Activated CD4-positive, alpha-beta memory T cell treated with anti-CD3 and anti-CD28 coated beads, Interleukin-2, amount 10 ng/mL, durations not matched to agents 7 days and 5 days (primary cell): Measurements from ENCODE around the gene ICAM3. TPM values are rescaled to one million over a fixed set of nuclear protein-coding genes. Genes with fewer than 3 reads are reported as not detected.
"Not testable (repeated sequence)": the region's sequence is repeated elsewhere in the genome, so short reads cannot be mapped to it uniquely, and the experiment has no call there.

Experiments
- CTCF ChIA-PET: fragments of 350-600 bp; sonication (Branson Sonifier 250); formaldehyde crosslinking; loops from one replicate; lab custom pipeline; 2021; ENCODE audit warnings: antibody characterized with exemption, inconsistent platforms; lab: Charles Lee
- POLR2A ChIA-PET: fragments of 350-600 bp; sonication (Branson Sonifier 250); formaldehyde crosslinking; loops from one replicate; lab custom pipeline; 2021; ENCODE audit warnings: antibody characterized with exemption; lab: Charles Lee
- DNase-seq: peaks from one replicate; pipeline ENCODE4 v3.0.0-alpha.2; 2020
- H3K27ac Mint-ChIP-seq: one replicate; pipeline ENCODE4 v1.8.0; 2021; ENCODE audit warnings: mild to moderate bottlenecking, mixed read lengths
- H3K27me3 Mint-ChIP-seq: one replicate; pipeline ENCODE4 v1.8.0; 2021; ENCODE audit warnings: mixed read lengths
- H3K36me3 Mint-ChIP-seq: one replicate; pipeline ENCODE4 v1.8.0; 2021; ENCODE audit warnings: low read depth, mixed read lengths
- H3K4me1 Mint-ChIP-seq: one replicate; pipeline ENCODE4 v1.8.0; 2021; ENCODE audit warnings: mixed read lengths
- H3K4me3 Mint-ChIP-seq: one replicate; pipeline ENCODE4 v1.8.0; 2021; ENCODE audit warnings: mild to moderate bottlenecking, mixed read lengths
- H3K9me3 Mint-ChIP-seq: one replicate; pipeline ENCODE4 v1.8.0; 2021; ENCODE audit warnings: mixed read lengths
- total RNA-seq, 2 experiments: library from RNA; stranded (reverse); gene quantifications; one replicate each; pipeline ENCODE4 v1.2.3, GENCODE V29; 2021

ICAM3 gene
- 100 to 1,000 TPM; 223 to 237 TPM for total RNA-seq

GRCh38 chr19:10339380-10339960, at the start of gene ICAM3:
TSS of gene ICAM3 (minus strand) at chr19:10339624. CDS start at chr19:10339614, 10 bp downstream.
- Mint-ChIP-seq H3K27me3 (no peaks in the 10 kb centered on the region), H3K4me1 (peaks cover 38% of the 10 kb centered on the region), H3K4me3 (peak within 1 kb of the TSS; percentile 99)

GRCh38 chr19:10388957-10389356, 49.5 kb upstream of the ICAM3 start:
- Mint-ChIP-seq H3K27ac (peak overlapping the region; percentile 11), H3K4me3 (no peak overlapping the region), H3K36me3 (peaks cover 35% of the 10 kb centered on the region), H3K4me1 (peaks cover 7% of the 10 kb centered on the region), H3K9me3 (no peaks in the 10 kb centered on the region), H3K27me3 (no peaks in the 10 kb centered on the region)
- ChIA-PET CTCF (interaction anchor here (0.6 to 7.9 kb wide), 43 partner anchors 9 to 284 kb away, joined by 3 to 238 read pairs (median 4); partner anchors contain the start of genes CDC37, ICAM1, ICAM4 and ICAM5), POLR2A (interaction anchor here (1.4 to 2.5 kb wide), 6 partner anchors 9 to 195 kb away, joined by 3 to 32 read pairs (median 8); partner anchors contain the start of genes ICAM1, ICAM4, RAVER1 and TYK2)
- peak; percentile 81 for DNase-seq

More at GRCh38 chr19:10339380-10339960, at the start of gene ICAM3:
- Mint-ChIP-seq H3K36me3 (peaks cover 24% of the 10 kb centered on the region), H3K27ac (peak within 1 kb of the TSS; percentile 93), H3K9me3 (no peaks in the 10 kb centered on the region)
- peak; percentile 80 for DNase-seq
- ChIA-PET POLR2A (interaction anchor here (1.1 to 1.8 kb wide), 2 partner anchors 11 to 69 kb away, joined by 3 to 10 read pairs; partner anchors contain the start of gene ICAM1), CTCF (interaction anchor here (1.5 kb wide), 1 partner anchor 49 kb away, joined by 5 read pairs; no protein-coding TSS in a partner anchor)

- H3K4me1 Mint-ChIP-seq = peaks cover 18% of the 10 kb centered on the region
- ChIA-PET POLR2A (interaction anchor here (2.5 kb wide), 1 partner anchor 115 kb away, joined by 13 read pairs; the partner anchor contains the start of gene ICAM1), CTCF (interaction anchor here (1.0 to 7.9 kb wide), 4 partner anchors 24 to 125 kb away, joined by 3 to 131 read pairs (median 6); partner anchors contain the start of gene ICAM1)
- peaks cover 14% of the 10 kb centered on the region for H3K36me3 Mint-ChIP-seq
- no peaks in the 10 kb centered on the region for H3K27me3 Mint-ChIP-seq
- H3K9me3 Mint-ChIP-seq = no peaks in the 10 kb centered on the region
- H3K27ac Mint-ChIP-seq = no peak overlapping the region
- H3K4me3 Mint-ChIP-seq = no peak overlapping the region
- no peak for DNase-seq
These were observed 45.2 kb upstream of the ICAM3 start for GRCh38 chr19:10384580-10384979.

GRCh38 chr19:10383223-10383499, 43.7 kb upstream of the ICAM3 start:
- not testable (repeated sequence) for H3K27ac Mint-ChIP-seq, H3K27me3 Mint-ChIP-seq, H3K9me3 Mint-ChIP-seq, H3K4me3 Mint-ChIP-seq, DNase-seq
- ChIA-PET CTCF (interaction anchor here (0.6 to 7.9 kb wide), 3 partner anchors 7 to 933 kb away, joined by 3 to 131 read pairs (median 3); no protein-coding TSS in a partner anchor), POLR2A (interaction anchor here (1.9 kb wide), 1 partner anchor 113 kb away, joined by 8 read pairs; the partner anchor contains the start of gene ICAM1)
- Mint-ChIP-seq H3K4me1 (peaks cover 25% of the 10 kb centered on the region), H3K36me3 (peaks cover 18% of the 10 kb centered on the region)

GRCh38 chr19:10380313-10381102, 41.1 kb upstream of the ICAM3 start, which contains the start of gene TYK2:
TSS of gene TYK2 (minus strand) at chr19:10380572. CDS start at chr19:10378406, 2,166 bp downstream.
- H3K27me3 Mint-ChIP-seq = no peaks in the 10 kb centered on the region
- peak within 1 kb of the TSS; percentile 90 for H3K27ac Mint-ChIP-seq
- peak within 1 kb of the TSS; percentile 95 for H3K4me3 Mint-ChIP-seq
- H3K4me1 Mint-ChIP-seq = peaks cover 27% of the 10 kb centered on the region
- peaks cover 26% of the 10 kb centered on the region for H3K36me3 Mint-ChIP-seq
- CTCF ChIA-PET = interaction anchor here (0.9 to 3.1 kb wide), 12 partner anchors 8 to 337 kb away, joined by 3 to 26 read pairs (median 4); partner anchors contain the start of genes DNM2, ICAM1 and RAVER1
- POLR2A ChIA-PET = interaction anchor here (0.6 to 3.2 kb wide), 34 partner anchors 8 to 189 kb away, joined by 3 to 29 read pairs (median 4); partner anchors contain the start of genes CDC37, DNMT1, ICAM1 and ICAM5
- DNase-seq = peak; percentile 95
- no peaks in the 10 kb centered on the region for H3K9me3 Mint-ChIP-seq

GRCh38 chr19:10379880-10380312, 40.5 kb upstream of the ICAM3 start:
- no peaks in the 10 kb centered on the region for H3K27me3 Mint-ChIP-seq
- POLR2A ChIA-PET = interaction anchor here (0.6 to 3.2 kb wide), 23 partner anchors 9 to 190 kb away, joined by 3 to 29 read pairs (median 5); partner anchors contain the start of genes CDC37, DNMT1, ICAM1 and ICAM5
- H3K4me1 Mint-ChIP-seq = peaks cover 27% of the 10 kb centered on the region
- CTCF ChIA-PET = interaction anchor here (0.9 to 3.1 kb wide), 13 partner anchors 9 to 338 kb away, joined by 3 to 26 read pairs (median 4); partner anchors contain the start of genes DNM2, ICAM1 and RAVER1
- DNase-seq = no peak
- peak overlapping the region; percentile 95 for H3K4me3 Mint-ChIP-seq
- H3K36me3 Mint-ChIP-seq = peaks cover 29% of the 10 kb centered on the region
- no peaks in the 10 kb centered on the region for H3K9me3 Mint-ChIP-seq
- peak overlapping the region; percentile 90 for H3K27ac Mint-ChIP-seq

- Mint-ChIP-seq H3K27me3 (no peaks in the 10 kb centered on the region), H3K4me3 (no peak overlapping the region)
- POLR2A ChIA-PET = interaction anchor here (3.2 kb wide), 1 partner anchor 108 kb away, joined by 29 read pairs; the partner anchor contains the start of gene ICAM1
These were observed 38.7 kb upstream of the ICAM3 start for GRCh38 chr19:10378124-10378523.

GRCh38 chr19:10377140-10377640, 37.8 kb upstream of the ICAM3 start:
- H3K9me3 Mint-ChIP-seq, POLR2A ChIA-PET, DNase-seq, H3K27ac Mint-ChIP-seq, CTCF ChIA-PET, H3K27me3 Mint-ChIP-seq, H3K4me3 Mint-ChIP-seq: not testable (repeated sequence)
- peaks cover 27% of the 10 kb centered on the region for H3K4me1 Mint-ChIP-seq
- H3K36me3 Mint-ChIP-seq = peaks cover 38% of the 10 kb centered on the region

More at GRCh38 chr19:10378124-10378523, 38.7 kb upstream of the ICAM3 start:
- H3K4me1 Mint-ChIP-seq = peaks cover 27% of the 10 kb centered on the region
- H3K9me3 Mint-ChIP-seq = no peaks in the 10 kb centered on the region
- H3K27ac Mint-ChIP-seq = no peak overlapping the region
- CTCF ChIA-PET = interaction anchor here (0.5 to 3.1 kb wide), 6 partner anchors 11 to 470 kb away, joined by 3 to 23 read pairs (median 4); no protein-coding TSS in a partner anchor
- DNase-seq = no peak
- peaks cover 34% of the 10 kb centered on the region for H3K36me3 Mint-ChIP-seq

- no peaks in the 10 kb centered on the region for H3K27me3 Mint-ChIP-seq
- POLR2A ChIA-PET = no interaction called here
- H3K36me3 Mint-ChIP-seq = peaks cover 40% of the 10 kb centered on the region
- CTCF ChIA-PET = interaction anchor here (0.9 to 2.1 kb wide), 4 partner anchors 9 to 116 kb away, joined by 3 to 7 read pairs (median 5); no protein-coding TSS in a partner anchor
- H3K9me3 Mint-ChIP-seq = no peaks in the 10 kb centered on the region
- H3K4me3 Mint-ChIP-seq = no peak overlapping the region
- DNase-seq = no peak
- peaks cover 15% of the 10 kb centered on the region for H3K4me1 Mint-ChIP-seq
- no peak overlapping the region for H3K27ac Mint-ChIP-seq
These were observed 35.5 kb upstream of the ICAM3 start for GRCh38 chr19:10374931-10375330.

- CTCF ChIA-PET = interaction anchor here (1.0 to 1.1 kb wide), 2 partner anchors 16 to 18 kb away, joined by 3 to 4 read pairs; no protein-coding TSS in a partner anchor
- POLR2A ChIA-PET = no interaction called here
These were observed 33.3 kb upstream of the ICAM3 start for GRCh38 chr19:10372690-10373089.

GRCh38 chr19:10368101-10368803, 28.8 kb upstream of the ICAM3 start:
- Mint-ChIP-seq H3K27me3 (no peaks in the 10 kb centered on the region), H3K4me1 (no peaks in the 10 kb centered on the region), H3K4me3 (no peak overlapping the region), H3K27ac (no peak overlapping the region), H3K36me3 (peaks cover 54% of the 10 kb centered on the region), H3K9me3 (no peaks in the 10 kb centered on the region)
- CTCF ChIA-PET = interaction anchor here (0.7 to 1.3 kb wide), 3 partner anchors 20 to 118 kb away, joined by 3 to 4 read pairs (median 3); no protein-coding TSS in a partner anchor
- DNase-seq = no peak
- POLR2A ChIA-PET = interaction anchor here (0.9 kb wide), 1 partner anchor 12 kb away, joined by 3 read pairs; the partner anchor contains the start of gene TYK2

More at GRCh38 chr19:10372690-10373089, 33.3 kb upstream of the ICAM3 start:
- peaks cover 3% of the 10 kb centered on the region for H3K4me1 Mint-ChIP-seq
- no peak overlapping the region for H3K4me3 Mint-ChIP-seq
- no peak overlapping the region for H3K27ac Mint-ChIP-seq
- H3K9me3 Mint-ChIP-seq = no peaks in the 10 kb centered on the region
- peaks cover 45% of the 10 kb centered on the region for H3K36me3 Mint-ChIP-seq
- H3K27me3 Mint-ChIP-seq = no peaks in the 10 kb centered on the region
- DNase-seq = no peak
